ENCODE data around the gene OLFML3. TPM values are rescaled to one million over a fixed set of nuclear protein-coding genes. Genes with fewer than 3 reads are reported as not detected.
"Not testable (repeated sequence)": the region's sequence is repeated elsewhere in the genome, so short reads cannot be mapped to it uniquely, and the experiment has no call there.

OLFML3 gene
- 370 TPM for total RNA-seq (ENCODE audit: insufficient read depth, low replicate concordance)

- DNase-seq (ENCODE audit: low spot score): peak; percentile 99
Observed at GRCh38 chr1:113978863-113979702, at the start of gene OLFML3. Gene OLFML3, plus strand, starts transcription at chr1:113979474. Its CDS starts 43 bp downstream, at chr1:113979517.

GRCh38 chr1:113929750-113930498 is 49.4 kb upstream of the OLFML3 start:
- DNase-seq (ENCODE audit: low spot score): peak; percentile 61

- DNase-seq (ENCODE audit: low spot score): peak; percentile 58
Observed at GRCh38 chr1:113930499-113931161, 48.6 kb upstream of the OLFML3 start.

GRCh38 chr1:113931451-113931851 is 47.8 kb upstream of the OLFML3 start:
- peak; percentile 10 for DNase-seq (ENCODE audit: low spot score)

- DNase-seq (ENCODE audit: low spot score): no peak
Observed at GRCh38 chr1:113934006-113934405, 45.3 kb upstream of the OLFML3 start.

- DNase-seq (ENCODE audit: low spot score): no peak
Observed at GRCh38 chr1:113934511-113935055, 44.7 kb upstream of the OLFML3 start.

- no peak for DNase-seq (ENCODE audit: low spot score)
Observed at GRCh38 chr1:113935176-113935575, 44.1 kb upstream of the OLFML3 start.

- no peak for DNase-seq (ENCODE audit: low spot score)
Observed at GRCh38 chr1:113935970-113936369, 43.3 kb upstream of the OLFML3 start.

- DNase-seq (ENCODE audit: low spot score): no peak
Observed at GRCh38 chr1:113937146-113937545, 42.1 kb upstream of the OLFML3 start.

- DNase-seq (ENCODE audit: low spot score): peak; percentile 8
Observed at GRCh38 chr1:113938192-113938591, 41.1 kb upstream of the OLFML3 start.

GRCh38 chr1:113940365-113941244 is 38.7 kb upstream of the OLFML3 start:
- no peak for DNase-seq (ENCODE audit: low spot score)

- no peak for DNase-seq (ENCODE audit: low spot score)
Observed at GRCh38 chr1:113941245-113941559, 38.1 kb upstream of the OLFML3 start.

- DNase-seq (ENCODE audit: low spot score): no peak
Observed at GRCh38 chr1:113942527-113942926, 36.7 kb upstream of the OLFML3 start.

GRCh38 chr1:113943028-113943811 is 36.1 kb upstream of the OLFML3 start:
- no peak for DNase-seq (ENCODE audit: low spot score)

GRCh38 chr1:113945329-113945728 is 33.9 kb upstream of the OLFML3 start:
- DNase-seq (ENCODE audit: low spot score): no peak

- no peak for DNase-seq (ENCODE audit: low spot score)
Observed at GRCh38 chr1:113946112-113946511, 33.2 kb upstream of the OLFML3 start.

- DNase-seq (ENCODE audit: low spot score): peak; percentile 55
Observed at GRCh38 chr1:113946678-113947387, 32.4 kb upstream of the OLFML3 start.

GRCh38 chr1:113947388-113948107 is 31.7 kb upstream of the OLFML3 start:
- peak; percentile 18 for DNase-seq (ENCODE audit: low spot score)

GRCh38 chr1:113948151-113948550 is 31.1 kb upstream of the OLFML3 start:
- DNase-seq (ENCODE audit: low spot score): not testable (repeated sequence)
